Inflammatory macrophage (primary cell): ENCODE data around the gene RAP2A.

Experiments
- DNase-seq, 2 donors: peaks; one replicate each; pipeline ENCODE4 v3.0.0-alpha.2; 2020 to 2022

Gene RAP2A

DNA sequence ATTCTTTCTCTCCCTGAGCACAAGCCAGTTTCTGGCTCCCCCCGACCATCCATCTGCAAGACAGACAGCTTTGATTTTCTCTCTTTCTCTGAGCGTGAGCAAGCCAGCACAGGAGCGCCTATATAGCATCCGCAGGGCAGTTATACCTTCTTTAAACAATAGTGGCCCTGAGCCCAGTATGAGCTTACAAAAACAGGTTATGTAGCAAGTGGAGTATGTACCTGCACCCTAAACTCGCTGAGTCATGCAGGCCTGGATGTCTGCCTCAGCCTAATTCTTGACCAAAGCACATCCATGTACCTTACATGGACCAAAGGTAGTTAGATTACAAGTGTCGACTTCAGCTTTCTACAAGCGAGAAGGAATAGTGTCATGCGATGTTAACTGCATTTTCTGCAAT is 61.7 kb downstream of the RAP2A start:
- no peak for DNase-seq

DNA sequence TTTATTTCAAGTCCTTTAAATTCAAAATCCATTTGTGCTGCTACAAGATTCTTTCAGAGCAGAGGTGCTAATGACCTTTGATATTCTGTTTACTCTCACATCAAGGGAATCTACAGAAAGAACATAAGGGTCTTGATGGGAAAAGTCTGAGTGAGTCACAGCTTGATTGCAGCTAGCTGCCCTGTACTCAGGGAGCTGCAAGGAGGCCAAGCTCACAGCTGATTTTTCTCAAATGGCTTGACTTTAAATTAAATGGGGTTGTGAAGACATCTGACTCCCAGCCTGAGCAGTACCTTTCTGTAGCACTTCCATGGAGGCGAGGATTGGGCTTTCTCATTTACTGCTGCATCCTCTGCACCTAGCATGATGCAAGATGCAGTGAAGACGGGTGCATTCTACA is 62.5 kb downstream of the RAP2A start:
- DNase-seq: no peak

DNA sequence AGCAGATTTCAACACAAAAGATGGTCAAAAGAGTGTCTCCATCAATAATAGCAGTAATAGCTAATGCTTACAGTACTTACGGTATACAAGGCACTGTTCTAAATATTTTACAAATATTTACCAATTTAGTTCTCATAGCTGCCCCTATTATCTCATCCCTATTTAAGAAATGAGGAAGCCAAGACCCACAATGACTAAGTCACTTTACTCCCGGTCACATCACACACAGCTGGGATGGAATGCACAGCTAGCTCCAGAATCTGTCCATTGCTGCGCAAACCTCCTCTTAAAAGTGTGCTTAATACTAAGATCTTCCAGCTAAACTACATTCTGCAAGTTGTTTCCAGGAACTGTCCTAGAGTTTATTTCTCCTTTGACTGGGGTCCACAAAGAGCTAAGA is 63.4 kb downstream of the RAP2A start:
- DNase-seq: peak in 1 of 2 donors; percentile 21

DNA sequence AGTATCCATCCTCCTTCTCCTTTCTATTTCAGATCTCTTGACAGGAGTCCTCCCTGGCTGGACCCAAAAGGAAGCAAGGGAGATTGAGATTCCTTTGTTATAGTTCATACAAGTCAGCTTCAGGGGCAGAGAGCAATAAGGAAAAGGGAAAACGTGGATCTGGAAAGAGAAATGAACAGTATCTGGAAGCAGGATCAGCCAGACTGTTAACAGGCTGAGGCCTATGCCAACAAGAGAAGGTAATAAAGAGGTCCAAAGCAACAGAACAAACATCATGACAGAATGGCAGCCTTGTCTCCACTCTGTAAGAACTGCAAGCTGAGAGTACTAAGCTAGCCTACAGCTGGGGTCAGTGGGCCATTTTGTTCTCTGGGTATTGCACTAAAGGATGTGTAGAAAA is 64.5 kb downstream of the RAP2A start:
- DNase-seq: no peak

DNA sequence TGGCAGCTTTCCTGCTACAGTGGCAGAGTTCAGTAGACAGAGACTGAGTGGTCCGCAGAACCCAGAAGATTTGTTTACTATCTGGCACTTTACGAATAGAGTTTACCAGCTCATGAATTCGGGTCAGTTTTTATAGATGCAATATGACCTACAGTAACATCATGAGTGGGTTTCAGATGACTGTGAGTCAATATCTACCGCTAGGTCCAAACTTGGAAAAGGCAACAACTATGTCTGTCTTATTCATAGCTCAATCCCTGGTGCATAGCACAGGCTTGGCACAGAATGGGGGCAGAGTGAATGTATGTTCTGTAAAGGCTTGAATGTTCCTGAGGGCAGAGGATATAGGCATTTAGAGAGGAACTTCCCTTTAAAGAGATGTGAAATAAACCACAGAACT is 65.2 kb downstream of the RAP2A start:
- peak in 1 of 2 donors; percentile 4 for DNase-seq

DNA sequence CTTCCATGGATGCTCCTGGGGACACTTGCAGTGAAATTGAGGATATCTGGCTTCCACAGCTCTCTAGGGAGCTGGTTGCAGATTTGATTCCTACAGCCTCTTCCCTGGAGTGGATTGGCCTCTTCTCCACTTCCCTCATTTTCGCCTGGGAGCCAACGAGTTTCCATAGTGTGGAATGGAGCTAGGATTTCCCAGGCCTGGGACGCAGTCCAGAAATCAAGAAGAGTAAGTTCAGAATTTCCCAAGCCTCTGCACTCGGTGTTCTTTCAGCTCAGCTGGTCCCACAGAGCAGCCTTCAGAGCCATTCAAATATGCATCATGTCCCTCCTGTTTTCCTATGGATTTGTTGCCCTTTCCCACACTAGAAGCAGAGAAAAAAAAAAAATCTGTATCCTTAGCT is 68.2 kb downstream of the RAP2A start:
- no peak for DNase-seq

DNA sequence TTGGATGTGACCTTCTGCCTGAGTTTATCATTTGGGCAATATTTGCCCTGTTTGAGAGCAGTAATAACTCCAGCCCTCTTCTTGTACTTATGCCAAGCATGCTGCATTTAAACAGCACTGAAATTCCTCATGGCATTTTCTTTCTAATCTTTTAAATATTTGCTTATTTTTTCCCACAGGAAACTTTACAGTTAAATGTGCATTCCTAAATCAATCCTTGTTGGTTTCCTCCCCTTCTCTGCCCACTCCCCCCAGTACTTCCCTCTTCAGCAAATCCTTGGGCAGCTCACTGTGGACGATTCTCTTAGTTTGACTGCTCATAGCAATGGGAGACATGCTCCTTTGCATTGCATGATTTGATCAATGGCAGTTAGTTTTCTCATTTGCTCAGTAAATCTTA is 68.7 kb downstream of the RAP2A start:
- no peak for DNase-seq

DNA sequence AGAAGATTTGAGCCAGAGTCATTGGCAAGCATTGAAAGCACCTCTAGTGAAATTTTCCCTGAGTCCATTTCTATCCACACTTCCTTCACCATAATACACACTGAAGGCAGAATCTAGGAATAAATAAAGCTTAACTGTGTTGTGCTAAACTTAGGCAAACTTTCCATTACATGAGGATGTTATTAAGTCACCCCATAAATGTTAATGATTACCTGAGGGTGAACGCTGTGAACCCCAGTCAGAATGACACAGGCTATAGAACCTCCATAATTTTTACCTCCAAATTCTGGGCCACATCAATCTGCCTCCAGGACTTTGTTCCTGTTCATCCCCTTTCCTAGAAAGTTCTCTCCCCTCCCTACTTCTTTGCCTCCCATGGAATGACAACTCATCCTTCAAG is 71.0 kb downstream of the RAP2A start:
- no peak for DNase-seq

DNA sequence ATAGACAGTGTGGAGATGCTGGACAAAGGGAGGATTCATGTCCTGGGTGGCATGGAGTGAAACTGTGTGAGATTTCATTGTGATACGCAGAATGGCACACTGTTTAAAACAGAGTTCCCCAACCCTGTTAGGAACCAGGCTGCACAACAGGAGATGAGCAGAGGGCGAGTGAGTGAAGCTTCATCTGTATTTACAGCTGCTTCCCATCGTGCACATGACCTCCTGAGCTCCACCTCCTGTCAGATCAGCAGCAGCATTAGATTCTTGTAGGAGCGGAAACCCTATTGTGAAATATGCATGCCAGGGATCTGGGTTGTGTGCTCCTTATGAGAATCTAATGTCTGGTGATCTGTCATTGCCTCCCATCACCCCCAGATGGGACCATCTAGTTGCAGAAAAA is 72.5 kb downstream of the RAP2A start:
- no peak for DNase-seq

DNA sequence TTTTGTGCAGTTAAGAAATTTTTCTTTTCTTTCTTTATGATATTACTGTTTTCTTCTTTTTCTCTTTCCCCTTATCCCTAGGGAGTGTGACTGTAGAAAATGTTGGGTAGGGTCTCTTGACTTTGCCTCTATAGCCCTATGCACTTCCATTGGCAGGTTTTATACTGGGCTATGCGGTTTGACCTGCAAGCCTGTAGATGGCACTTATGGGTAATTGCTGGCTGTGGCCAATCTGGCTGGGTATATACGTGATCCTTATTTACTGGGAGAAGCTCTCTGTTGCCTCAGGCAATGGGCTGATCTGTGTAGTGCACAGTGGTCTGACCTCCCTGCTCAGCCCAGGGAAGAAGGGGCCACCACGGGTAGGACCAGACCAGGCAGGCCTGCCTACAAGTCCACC is 78.8 kb downstream of the RAP2A start:
- DNase-seq: no peak

DNA sequence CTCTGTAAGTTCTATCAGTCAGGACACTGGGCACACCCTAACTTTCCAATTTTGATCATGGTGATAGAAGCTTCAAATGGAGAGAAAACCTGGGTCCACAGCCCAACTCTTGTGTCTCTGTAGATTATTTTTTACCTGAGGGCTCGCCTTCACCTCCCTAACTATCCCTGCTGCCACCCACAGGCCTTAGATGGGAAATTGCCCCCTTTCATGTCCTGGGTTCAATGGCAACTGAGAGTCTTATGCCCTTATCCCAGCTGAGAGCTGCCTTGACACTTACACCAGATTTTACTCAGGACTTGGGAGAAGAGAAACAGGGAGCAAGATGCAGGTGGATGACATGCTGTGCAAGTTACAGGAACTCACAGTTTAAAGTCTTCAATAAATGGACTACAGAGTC is 81.7 kb downstream of the RAP2A start:
- DNase-seq: no peak

DNA sequence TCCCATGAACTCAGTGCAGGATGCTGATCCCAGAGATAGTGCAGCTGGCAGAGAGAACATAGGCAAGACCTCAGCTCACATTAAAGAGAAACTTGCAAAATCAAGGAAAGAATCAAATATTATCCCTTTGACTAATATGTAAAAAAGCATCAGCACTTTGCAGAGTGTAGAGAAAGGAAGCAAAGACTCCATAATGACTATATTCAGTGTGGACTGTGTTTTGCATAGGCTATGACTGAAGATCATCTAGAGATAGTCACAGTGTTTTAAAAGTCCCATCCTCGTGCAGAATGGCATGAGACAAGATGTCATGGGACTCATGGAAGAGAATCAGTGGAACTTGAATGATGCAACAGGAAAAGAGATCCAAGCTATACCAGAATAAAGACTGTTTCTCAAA is 84.0 kb downstream of the RAP2A start:
- no peak for DNase-seq
